Panc1 (cell line): ENCODE measurements around the gene COL4A1. TPM values are rescaled to one million over a fixed set of nuclear protein-coding genes. Genes with fewer than 3 reads are reported as not detected.

ENCODE experiments used
- ATAC-seq: fragments of 200-7000 bp; cut with Tn5 transposase; 2 replicates; pipeline ENCODE4 v1.9.1; 2020; ENCODE audit warnings: mild to moderate bottlenecking, moderate library complexity
- BruUV-seq: library from RNA; stranded (reverse); fragments of 400-500 nt; replicated peaks from 2 replicates; lab custom pipeline; 2021; lab: Mats Ljungman, UMichigan
- CTCF ChIA-PET: fragments of 300-600 bp; sonication (Branson Sonifier 250); formaldehyde crosslinking; loops from one replicate; lab custom pipeline; 2022; ENCODE audit warnings: antibody characterized with exemption; lab: Charles Lee
- POLR2A ChIA-PET: fragments of 300-600 bp; sonication (Branson Sonifier 250); formaldehyde crosslinking; loops from one replicate; lab custom pipeline; 2022; ENCODE audit warnings: antibody characterized with exemption; lab: Charles Lee
- DNase-seq: peaks from one replicate; pipeline ENCODE4 v3.0.0-alpha.2; 2010; ENCODE audit warnings: low read depth, low spot score
- H3K27ac ChIP-seq: 2 replicates; pipeline ENCODE4 v1.5.1; 2011; ENCODE audit warnings: mild to moderate bottlenecking, low read length, inconsistent platforms
- H3K27me3 ChIP-seq: fragments of 200-500 bp; sonication (Bioruptor generic); 2 replicates; pipeline ENCODE4 v1.6.0; 2014; ENCODE audit warnings: low read length, inconsistent platforms; ENCODE audit not compliant: control insufficient read depth, insufficient read depth
- H3K36me3 ChIP-seq: fragments of 200-500 bp; sonication (Bioruptor generic); 2 replicates; pipeline ENCODE4 v1.5.1; 2014; ENCODE audit warnings: inconsistent platforms, mild to moderate bottlenecking, low read length, moderate library complexity; ENCODE audit not compliant: control insufficient read depth, insufficient read depth
- H3K4me1 ChIP-seq: 2 replicates; pipeline ENCODE4 v1.5.1; 2011; ENCODE audit warnings: inconsistent platforms, mild to moderate bottlenecking, low read length, moderate library complexity; ENCODE audit not compliant: control insufficient read depth, insufficient read depth
- H3K4me3 ChIP-seq, 2 experiments: 2 replicates each; pipeline ENCODE4 v1.5.1; 2011 to 2012; ENCODE audit warnings: low read depth in 2 of 2, low read length in 2 of 2, mild to moderate bottlenecking in 2 of 2, inconsistent platforms in 1 of 2, moderate library complexity in 1 of 2
- H3K9me3 ChIP-seq: fragments of 200-500 bp; sonication (Bioruptor generic); 2 replicates; pipeline ENCODE4 v1.5.1; 2014; ENCODE audit warnings: low read depth, mild to moderate bottlenecking, inconsistent platforms, low read length, moderate library complexity; ENCODE audit not compliant: control insufficient read depth, insufficient read depth
- CTCF ChIP-seq: fragments of 450-650 bp; IDR thresholded peaks from 2 replicates; pipeline ENCODE4 v1.5.1; 2017; ENCODE audit warnings: mild to moderate bottlenecking
- POLR2AphosphoS5 ChIP-seq: IDR thresholded peaks from 2 replicates; pipeline ENCODE4 v1.6.1; 2012; ENCODE audit warnings: mild to moderate bottlenecking, low read depth, low read length, moderate library complexity
- REST ChIP-seq, 2 experiments: IDR thresholded peaks; 2 replicates each; pipeline ENCODE4 v1.6.1; 2011 to 2012; ENCODE audit warnings: low read depth in 2 of 2, control low read depth in 1 of 2, low read length in 1 of 2, mild to moderate bottlenecking in 1 of 2, moderate library complexity in 1 of 2; ENCODE audit not compliant: insufficient read depth in 1 of 2
- SIN3A ChIP-seq: IDR thresholded peaks from 2 replicates; pipeline ENCODE4 v1.6.1; 2012; ENCODE audit warnings: low read depth, mild to moderate bottlenecking, low read length, moderate library complexity, borderline replicate concordance; ENCODE audit not compliant: insufficient read depth
- TCF7L2 ChIP-seq: IDR thresholded peaks from 2 replicates; pipeline ENCODE4 v1.6.1; 2011; ENCODE audit warnings: mild to moderate bottlenecking, low read depth, low read length, inconsistent platforms
- in situ Hi-C: cut with HindIII; loops from 2 replicates; pipeline ENCODE4 v1.10.0; 2016; ENCODE audit warnings: low sequenced_read_pairs, low pct_unique_long_range_greater_than_20kb
- intact Hi-C: fragments of 100-400 bp; cut with micrococcal nuclease; formaldehyde crosslinking; loops from one replicate; pipeline ENCODE4 v1.10.0; 2022; ENCODE audit not compliant: unreplicated experiment
- total RNA-seq: library from RNA; stranded (reverse); gene quantifications from one replicate; pipeline ENCODE4 v1.2.1, GENCODE V29; 2021; ENCODE audit not compliant: unreplicated experiment

COL4A1 gene
- total RNA-seq, 1 experiment from 2014 or later: 1.1 TPM

- no peak overlapping the region for H3K27ac ChIP-seq
- intact Hi-C loops (no loop called here), in situ Hi-C loops (no loop called here)
- ChIA-PET POLR2A (no interaction called here), CTCF (no interaction called here)
- TF ChIP-seq POLR2AphosphoS5 (no peak), REST (IDR thresholded peaks at IDR 0.05; ENCODE audit: insufficient read depth in 1 of 2, low read depth in 2 of 2, low read length in 1 of 2) (no peak), TCF7L2 (no peak)
- H3K36me3 ChIP-seq: no peaks in the 10 kb centered on the region
- H3K4me1 ChIP-seq: no peaks in the 10 kb centered on the region
- BruUV-seq: no TSS peak
- no peak overlapping the region for H3K4me3 ChIP-seq
- no peaks in the 10 kb centered on the region for H3K9me3 ChIP-seq
- DNase-seq (no peak), ATAC-seq (no peak)
- H3K27me3 ChIP-seq: no peaks in the 10 kb centered on the region
Observed at GRCh38 chr13:110106726-110107125, 200.2 kb downstream of the COL4A1 start.

- TF ChIP-seq SIN3A (no peak), POLR2AphosphoS5 (no peak), TCF7L2 (no peak), CTCF (no peak), REST (IDR thresholded peaks at IDR 0.05; ENCODE audit: insufficient read depth in 1 of 2, low read depth in 2 of 2, low read length in 1 of 2) (no peak)
- no peaks in the 10 kb centered on the region for H3K27me3 ChIP-seq
- in situ Hi-C loops: no loop called here
- no peaks in the 10 kb centered on the region for H3K9me3 ChIP-seq
- ChIA-PET CTCF (no interaction called here), POLR2A (no interaction called here)
- no peak overlapping the region for H3K27ac ChIP-seq
- DNase-seq: no peak
- no peak for ATAC-seq
- no peaks in the 10 kb centered on the region for H3K36me3 ChIP-seq
- no peak overlapping the region for H3K4me3 ChIP-seq
- intact Hi-C loops: no loop called here
- no TSS peak for BruUV-seq
- no peaks in the 10 kb centered on the region for H3K4me1 ChIP-seq
Observed at GRCh38 chr13:110105136-110105535, 201.8 kb downstream of the COL4A1 start.
